Superior temporal gyrus (tissue), 1 donor: ENCODE measurements around the gene PKNOX2.
A peak's percentile ranks its signal among the peaks of the same experiment; 100 is the strongest.

Experiments
- DNase-seq: peaks from one replicate; pipeline ENCODE4 v3.0.0-alpha.2; 2016; ENCODE audit errors: extremely low spot score

PKNOX2 gene

GRCh38 chr11:125164422-125165110 lies at the start of gene PKNOX2:
Gene PKNOX2 (plus strand): TSS chr11:125164751. CDS start chr11:125351306, 186,555 bp downstream.
- peak; percentile 68 for DNase-seq

GRCh38 chr11:125117429-125117828 lies 47.1 kb upstream of the PKNOX2 start:
- DNase-seq: no peak

- DNase-seq: no peak
Measured at GRCh38 chr11:125123194-125123946, 41.2 kb upstream of the PKNOX2 start.

- peak; percentile 48 for DNase-seq
Measured at GRCh38 chr11:125123947-125124617, 40.5 kb upstream of the PKNOX2 start.

GRCh38 chr11:125124618-125124992 lies 39.9 kb upstream of the PKNOX2 start:
- no peak for DNase-seq

- no peak for DNase-seq
Measured at GRCh38 chr11:125128450-125128849, 36.1 kb upstream of the PKNOX2 start.

- no peak for DNase-seq
Measured at GRCh38 chr11:125129316-125129993, 35.1 kb upstream of the PKNOX2 start.

GRCh38 chr11:125132071-125132470 lies 32.5 kb upstream of the PKNOX2 start:
- DNase-seq: no peak

- no peak for DNase-seq
Measured at GRCh38 chr11:125132596-125132995, 32.0 kb upstream of the PKNOX2 start.

GRCh38 chr11:125136001-125136400 lies 28.6 kb upstream of the PKNOX2 start:
- no peak for DNase-seq

GRCh38 chr11:125138966-125139365 lies 25.6 kb upstream of the PKNOX2 start:
- DNase-seq: no peak

GRCh38 chr11:125139778-125140177 lies 24.8 kb upstream of the PKNOX2 start:
- no peak for DNase-seq

GRCh38 chr11:125140233-125140632 lies 24.3 kb upstream of the PKNOX2 start:
- no peak for DNase-seq

GRCh38 chr11:125141178-125141577 lies 23.4 kb upstream of the PKNOX2 start:
- DNase-seq: no peak

GRCh38 chr11:125141686-125142535 lies 22.6 kb upstream of the PKNOX2 start:
- DNase-seq: peak; percentile 43

- no peak for DNase-seq
Measured at GRCh38 chr11:125146232-125146631, 18.3 kb upstream of the PKNOX2 start.

- no peak for DNase-seq
Measured at GRCh38 chr11:125147280-125147679, 17.3 kb upstream of the PKNOX2 start.

- no peak for DNase-seq
Measured at GRCh38 chr11:125148011-125148410, 16.5 kb upstream of the PKNOX2 start.

GRCh38 chr11:125148743-125149142 lies 15.8 kb upstream of the PKNOX2 start:
- DNase-seq: no peak

- no peak for DNase-seq
Measured at GRCh38 chr11:125153837-125154236, 10.7 kb upstream of the PKNOX2 start.
